Inferior parietal cortex (tissue), 1 donor: Measurements from ENCODE around the gene APEH.
"Not testable (repeated sequence)": the region's sequence is repeated elsewhere in the genome, so short reads cannot be mapped to it uniquely, and the experiment has no call there.

Source experiments
- DNase-seq: peaks from one replicate; pipeline ENCODE4 v3.0.0-alpha.2; 2016; ENCODE audit errors: extremely low spot score

Gene APEH

DNA sequence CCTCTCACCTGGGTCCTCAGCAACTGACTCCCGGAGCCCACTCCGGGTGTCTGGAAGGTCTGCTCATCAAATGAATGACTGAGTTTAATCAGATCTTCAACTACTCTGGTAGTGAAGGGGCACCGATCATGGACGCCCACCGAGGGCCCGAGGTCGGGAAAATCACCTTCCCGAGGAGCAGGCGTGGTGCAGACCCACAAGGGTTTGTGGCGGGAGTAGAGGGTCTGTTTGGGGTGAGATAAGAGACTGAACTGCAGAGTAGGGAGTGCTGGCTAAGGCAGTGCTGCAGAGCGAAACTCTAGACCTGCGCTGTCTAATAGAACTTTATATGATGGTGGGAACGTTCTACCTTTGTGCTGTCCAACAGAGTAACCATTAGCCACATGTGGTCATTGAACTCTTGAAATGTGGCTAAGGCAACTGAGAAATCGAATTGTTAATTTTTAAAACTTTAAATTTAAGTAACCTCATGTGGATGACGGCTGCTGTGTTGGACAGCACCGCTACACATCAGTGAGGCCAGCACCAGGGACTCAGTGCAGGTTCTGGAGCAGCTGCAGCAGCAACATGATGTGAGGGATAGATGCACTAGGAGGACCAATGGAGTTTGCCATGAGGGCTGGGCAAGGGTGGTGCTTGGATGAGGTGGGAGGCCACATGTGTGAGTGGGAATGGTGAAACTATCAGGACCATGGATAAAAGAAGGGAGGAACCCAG lies 15.9 kb downstream of the APEH start:
- DNase-seq, result not testable (repeated sequence)

- DNase-seq, result not testable (repeated sequence)
These were observed 16.7 kb downstream of the APEH start for GRCh38 chr3:49690856-49691255.

GRCh38 chr3:49691481-49691880 lies 17.3 kb downstream of the APEH start:
- not testable (repeated sequence) for DNase-seq

- not testable (repeated sequence) for DNase-seq
These were observed 20.4 kb downstream of the APEH start for GRCh38 chr3:49694409-49695070.

DNA sequence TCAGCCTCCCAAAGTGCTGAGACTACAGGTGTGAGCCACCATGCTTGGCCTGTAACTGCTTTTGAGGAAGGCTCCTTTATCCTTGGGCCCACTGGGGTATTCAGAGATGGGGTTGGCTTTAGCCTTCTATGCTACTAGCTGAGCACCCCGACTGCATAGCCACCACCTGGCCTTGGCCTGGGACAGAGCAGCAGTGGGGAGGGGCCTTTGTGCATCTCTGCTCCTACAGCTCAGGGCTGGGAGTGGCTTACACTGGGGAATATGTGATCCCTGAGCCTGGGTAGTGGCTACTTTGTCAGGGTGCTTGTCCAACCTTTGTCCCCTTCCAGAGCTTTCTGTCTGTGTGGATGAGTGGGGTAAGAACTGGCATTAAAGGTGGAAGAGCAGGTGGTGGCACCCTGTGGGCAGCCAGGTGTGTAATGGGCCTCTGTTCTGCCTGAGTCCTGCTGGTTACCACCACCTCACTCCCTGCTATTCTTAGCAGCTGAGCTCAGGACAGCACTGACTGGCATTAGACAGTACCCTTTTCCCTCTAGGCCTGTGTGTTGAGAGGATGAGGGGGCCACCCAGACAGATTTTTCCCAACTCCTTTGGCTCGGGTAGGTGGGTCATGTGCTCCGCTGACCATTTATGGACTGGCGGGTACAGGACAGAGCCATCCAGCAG lies 21.3 kb downstream of the APEH start:
- not testable (repeated sequence) for DNase-seq

DNA sequence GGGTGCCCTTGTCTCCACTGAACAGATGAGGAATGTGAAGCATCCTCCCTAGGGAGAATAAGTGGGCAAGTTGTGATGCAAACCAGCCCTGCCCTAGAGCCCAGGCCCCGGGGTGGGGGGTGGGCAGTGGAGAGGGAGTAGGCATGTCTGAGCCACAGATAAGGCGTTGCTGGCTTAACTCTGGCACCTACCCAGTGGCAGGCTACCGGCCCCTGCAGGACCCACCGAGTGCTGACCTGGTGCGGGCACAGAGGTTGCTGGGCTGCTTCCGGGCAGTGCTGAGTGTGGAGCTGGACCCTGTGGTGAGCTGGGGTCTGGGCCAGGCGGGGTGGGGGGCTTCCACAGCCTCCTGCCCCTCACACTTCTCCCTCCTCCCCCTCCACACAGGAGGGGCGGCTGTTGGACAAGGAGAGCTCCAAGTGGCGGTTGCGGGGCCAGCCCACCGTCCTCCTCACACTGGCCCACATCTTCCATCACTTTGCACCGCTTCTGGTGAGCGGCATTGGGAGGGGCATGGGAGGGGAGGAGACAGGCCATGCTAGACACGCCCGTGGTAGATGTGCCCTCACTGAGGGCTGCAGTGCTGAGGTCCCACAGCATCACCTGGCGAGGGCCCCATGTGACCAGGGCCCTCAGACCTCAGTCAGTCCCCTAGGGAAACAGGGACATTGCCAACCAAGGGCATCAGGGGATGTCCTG lies 25.3 kb downstream of the APEH start:
- DNase-seq, result no peak

GRCh38 chr3:49700014-49700413 lies 25.9 kb downstream of the APEH start:
- no peak for DNase-seq

GRCh38 chr3:49700453-49701128 lies 26.4 kb downstream of the APEH start:
- no peak for DNase-seq

DNA sequence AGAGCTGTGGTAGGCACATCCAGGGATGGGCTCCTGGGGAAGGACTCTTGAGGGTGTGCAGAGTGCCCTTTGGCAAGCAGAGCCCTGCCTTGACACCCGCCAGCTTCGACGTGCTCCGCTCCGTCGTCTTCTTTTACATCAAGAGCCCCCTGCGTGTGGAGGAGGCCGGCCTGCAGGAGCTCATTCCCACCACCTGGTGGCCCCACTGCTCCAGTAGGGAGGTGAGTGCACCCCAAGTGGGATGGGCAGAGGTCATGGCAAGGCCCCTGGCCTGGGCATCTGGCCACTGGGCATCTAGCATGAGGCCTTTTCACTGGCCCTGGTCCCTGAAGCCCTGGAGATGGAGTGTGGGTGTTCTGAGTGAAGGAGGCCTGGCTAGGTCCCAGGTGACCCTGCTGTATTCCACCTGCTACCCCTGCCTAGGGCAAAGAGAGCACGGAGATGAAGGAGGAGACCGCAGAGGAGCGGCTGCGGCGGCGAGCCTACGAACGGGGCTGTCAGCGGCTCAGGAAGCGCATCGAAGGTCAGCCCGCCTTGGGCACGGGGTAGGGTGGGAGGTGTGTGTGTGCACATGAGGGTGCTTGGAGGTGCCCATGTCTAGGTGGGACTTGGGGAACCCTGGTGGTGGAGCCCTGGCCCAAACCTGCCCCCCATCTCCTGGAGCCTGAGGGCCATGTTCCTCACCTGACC lies 27.4 kb downstream of the APEH start:
- no peak for DNase-seq

DNA sequence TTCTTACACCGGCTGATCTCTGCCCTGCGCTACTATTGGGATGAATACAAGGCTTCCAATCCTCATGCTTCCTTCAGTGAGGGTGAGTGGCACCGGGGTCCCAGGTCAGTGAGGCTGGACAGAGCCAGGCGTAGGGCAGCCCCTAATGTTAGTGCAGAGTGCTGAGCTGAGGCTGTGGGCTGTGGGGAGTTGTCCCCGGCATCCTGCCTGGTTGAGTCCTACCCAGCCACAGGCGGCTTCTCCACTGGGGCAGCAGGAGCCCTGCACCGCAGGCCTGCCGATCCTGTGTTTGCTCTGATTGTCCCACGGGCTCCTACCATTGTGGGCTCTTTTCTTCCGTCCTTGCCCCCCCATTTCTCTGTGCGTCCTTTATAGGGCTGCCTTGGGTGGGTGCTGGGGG lies 28.5 kb downstream of the APEH start:
- DNase-seq, result no peak

DNA sequence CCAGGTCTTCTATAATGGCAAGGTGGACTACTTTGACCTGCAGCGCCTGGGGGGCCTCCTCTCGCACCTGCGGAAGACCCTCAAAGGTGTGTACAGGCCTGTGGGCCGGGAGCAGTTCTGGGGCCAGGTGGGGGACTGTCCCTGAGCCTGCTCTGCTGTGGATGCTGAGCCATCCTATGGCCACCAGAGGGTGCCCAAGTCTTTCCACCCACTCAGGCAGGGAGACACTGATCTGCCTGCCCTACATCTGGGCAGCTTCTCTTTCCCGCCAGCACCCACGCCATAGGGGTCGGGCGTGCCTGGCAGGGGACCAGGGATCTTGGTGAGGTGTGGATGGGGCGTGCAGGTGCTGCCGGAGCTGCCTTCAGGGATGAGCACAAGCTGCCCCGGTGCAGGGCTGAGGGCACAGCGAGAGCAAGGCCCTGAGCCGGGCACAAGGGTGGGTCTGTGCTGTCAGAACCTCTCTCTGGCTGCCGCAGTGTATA lies 29.3 kb downstream of the APEH start:
- peak; percentile 72 for DNase-seq

GRCh38 chr3:49703956-49704355 lies 29.8 kb downstream of the APEH start:
- DNase-seq, result no peak

DNA sequence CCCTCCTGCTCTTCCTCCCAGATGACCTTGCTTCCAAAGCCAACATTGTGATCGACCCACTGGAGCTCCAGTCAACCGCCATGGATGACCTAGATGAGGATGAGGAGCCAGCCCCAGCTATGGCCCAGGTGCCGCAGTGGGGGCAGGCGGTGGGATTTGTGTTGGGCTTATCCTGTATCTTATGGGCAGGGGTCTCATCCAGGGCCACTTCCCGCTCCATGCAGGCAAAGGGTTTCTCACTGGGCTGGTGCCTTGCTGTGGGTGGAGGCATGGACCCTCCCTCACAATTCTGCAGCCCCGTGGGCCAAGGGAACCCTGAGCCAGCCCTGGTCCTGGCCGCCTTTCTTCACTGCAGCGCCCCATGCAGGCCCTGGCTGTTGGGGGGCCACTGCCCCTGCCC lies 30.5 kb downstream of the APEH start:
- no peak for DNase-seq

- DNase-seq, result no peak
These were observed 31.3 kb downstream of the APEH start for GRCh38 chr3:49705390-49705960.

- no peak for DNase-seq
These were observed 32.4 kb downstream of the APEH start for GRCh38 chr3:49706456-49707112.

DNA sequence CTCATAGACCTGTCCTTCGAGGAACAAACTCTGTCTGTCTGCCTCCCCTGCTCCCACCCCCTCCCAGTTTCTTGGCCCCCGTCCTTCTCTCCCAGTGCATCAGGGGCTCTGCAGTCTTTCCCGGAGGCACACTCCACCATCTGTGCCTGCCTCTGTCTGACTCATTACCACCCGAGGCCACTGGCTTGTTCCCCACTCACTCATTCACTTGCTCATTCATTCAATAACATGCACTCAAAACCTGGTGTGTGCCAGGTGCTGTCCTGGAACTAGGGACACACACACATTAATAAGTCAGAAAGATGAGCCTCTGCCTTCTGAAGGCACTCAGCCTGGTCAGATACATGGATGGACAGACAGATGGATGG lies 32.9 kb downstream of the APEH start:
- no peak for DNase-seq

- no peak for DNase-seq
These were observed 35.7 kb downstream of the APEH start for GRCh38 chr3:49709852-49710251.

- no peak for DNase-seq
These were observed 37.3 kb downstream of the APEH start for GRCh38 chr3:49711489-49711888.

GRCh38 chr3:49712166-49712565 lies 38.0 kb downstream of the APEH start:
- DNase-seq, result no peak

- no peak for DNase-seq
These were observed 38.6 kb downstream of the APEH start for GRCh38 chr3:49712631-49713317.
